ENCODE results near the gene AACS.
"Not testable (repeated sequence)": the region's sequence is repeated elsewhere in the genome, so short reads cannot be mapped to it uniquely, and the experiment has no call there.

AACS gene

GRCh38 chr12:125128439-125129178 is 63.4 kb downstream of the AACS start:
- no peak for DNase-seq

GRCh38 chr12:125129179-125129571 is 63.9 kb downstream of the AACS start:
- DNase-seq: no peak

- no peak for DNase-seq
Measured at GRCh38 chr12:125129591-125130255, 64.5 kb downstream of the AACS start.

- DNase-seq: no peak
Measured at GRCh38 chr12:125131958-125132357, 66.7 kb downstream of the AACS start.

GRCh38 chr12:125132698-125133400 is 67.6 kb downstream of the AACS start:
- DNase-seq: no peak

GRCh38 chr12:125133616-125134015 is 68.4 kb downstream of the AACS start:
- no peak for DNase-seq

GRCh38 chr12:125134576-125134975 is 69.3 kb downstream of the AACS start:
- DNase-seq: no peak

- DNase-seq: no peak
Measured at GRCh38 chr12:125135906-125136305, 70.7 kb downstream of the AACS start.

- no peak for DNase-seq
Measured at GRCh38 chr12:125136702-125137101, 71.5 kb downstream of the AACS start.

- DNase-seq: no peak
Measured at GRCh38 chr12:125137766-125138344, 72.6 kb downstream of the AACS start.

GRCh38 chr12:125140279-125141209 is 75.3 kb downstream of the AACS start:
- no peak for DNase-seq

- not testable (repeated sequence) for DNase-seq
Measured at GRCh38 chr12:125141210-125141573, 76.0 kb downstream of the AACS start.

GRCh38 chr12:125142601-125143000 is 77.4 kb downstream of the AACS start:
- DNase-seq: no peak

GRCh38 chr12:125143491-125143890 is 78.3 kb downstream of the AACS start:
- no peak for DNase-seq

GRCh38 chr12:125145196-125145595 is 80.0 kb downstream of the AACS start:
- DNase-seq: no peak

- DNase-seq: no peak
Measured at GRCh38 chr12:125148316-125148715, 83.1 kb downstream of the AACS start.

- no peak for DNase-seq
Measured at GRCh38 chr12:125149160-125150108, 84.2 kb downstream of the AACS start.

GRCh38 chr12:125151284-125151683 is 86.0 kb downstream of the AACS start:
- DNase-seq: no peak

- DNase-seq: no peak
Measured at GRCh38 chr12:125152463-125152862, 87.2 kb downstream of the AACS start.

- no peak for DNase-seq
Measured at GRCh38 chr12:125155366-125155765, 90.1 kb downstream of the AACS start.

GRCh38 chr12:125157177-125157576 is 91.9 kb downstream of the AACS start:
- no peak for DNase-seq
